Measurements from ENCODE around the gene NRBF2.
A peak's percentile ranks its signal among the peaks of the same experiment; 100 is the strongest.

DNA sequence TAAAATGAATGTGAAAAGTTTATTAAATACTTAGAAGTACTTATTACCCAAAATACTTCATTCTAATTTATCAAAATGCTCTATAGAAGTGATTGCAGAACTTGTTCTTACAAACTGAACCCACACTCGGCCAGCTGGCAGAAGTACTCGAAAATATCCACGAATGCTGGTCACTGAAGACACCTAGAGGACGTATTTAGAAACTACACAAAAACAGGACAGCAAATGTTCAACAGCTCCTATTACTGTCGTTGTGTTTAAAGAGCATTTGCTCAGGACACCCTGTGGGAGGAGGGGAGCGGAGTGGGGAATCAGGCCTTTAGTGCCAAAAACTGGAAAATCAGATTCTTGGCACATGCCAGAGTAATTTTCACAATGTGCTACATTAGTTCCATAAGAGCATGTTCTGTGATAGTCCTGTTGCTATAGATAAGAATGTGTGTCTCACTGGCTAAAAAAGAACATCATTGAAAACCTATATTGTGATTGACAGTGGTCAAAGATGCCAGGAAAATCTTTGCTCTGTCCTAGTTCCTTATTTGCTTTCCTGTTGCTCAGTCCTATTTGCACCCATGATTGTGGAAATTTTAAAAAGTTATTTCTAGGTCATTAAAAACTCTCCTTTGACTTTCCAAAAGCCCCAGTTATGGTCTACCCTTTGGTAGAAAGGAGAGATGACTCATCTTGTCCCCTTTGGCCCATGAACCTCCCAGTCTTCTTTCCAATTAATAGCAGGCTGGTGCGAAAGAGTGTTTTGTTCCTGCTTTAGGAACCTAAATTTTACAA, 49.0 kb upstream of the NRBF2 start:
- TF ChIP-seq, protein P1, sequence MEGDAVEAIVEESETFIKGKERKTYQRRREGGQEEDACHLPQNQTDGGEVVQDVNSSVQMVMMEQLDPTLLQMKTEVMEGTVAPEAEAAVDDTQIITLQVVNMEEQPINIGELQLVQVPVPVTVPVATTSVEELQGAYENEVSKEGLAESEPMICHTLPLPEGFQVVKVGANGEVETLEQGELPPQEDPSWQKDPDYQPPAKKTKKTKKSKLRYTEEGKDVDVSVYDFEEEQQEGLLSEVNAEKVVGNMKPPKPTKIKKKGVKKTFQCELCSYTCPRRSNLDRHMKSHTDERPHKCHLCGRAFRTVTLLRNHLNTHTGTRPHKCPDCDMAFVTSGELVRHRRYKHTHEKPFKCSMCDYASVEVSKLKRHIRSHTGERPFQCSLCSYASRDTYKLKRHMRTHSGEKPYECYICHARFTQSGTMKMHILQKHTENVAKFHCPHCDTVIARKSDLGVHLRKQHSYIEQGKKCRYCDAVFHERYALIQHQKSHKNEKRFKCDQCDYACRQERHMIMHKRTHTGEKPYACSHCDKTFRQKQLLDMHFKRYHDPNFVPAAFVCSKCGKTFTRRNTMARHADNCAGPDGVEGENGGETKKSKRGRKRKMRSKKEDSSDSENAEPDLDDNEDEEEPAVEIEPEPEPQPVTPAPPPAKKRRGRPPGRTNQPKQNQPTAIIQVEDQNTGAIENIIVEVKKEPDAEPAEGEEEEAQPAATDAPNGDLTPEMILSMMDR (IDR thresholded peaks at IDR 0.05) = peak; percentile 78
- no peak for TF ChIP-seq ZFX (IDR thresholded peaks at IDR 0.05; ENCODE audit: borderline replicate concordance)

All from 22Rv1 (cell line).